ENCODE measurements around the gene LTK. TPM values are rescaled to one million over a fixed set of nuclear protein-coding genes. Genes with fewer than 3 reads are reported as not detected.

LTK gene
- total RNA-seq, 5 donors from 2014 or later (not counting 1 experiment from before 2014, with no cell fraction given) = 2.0 to 14.3 (median 6.8) TPM

DNA sequence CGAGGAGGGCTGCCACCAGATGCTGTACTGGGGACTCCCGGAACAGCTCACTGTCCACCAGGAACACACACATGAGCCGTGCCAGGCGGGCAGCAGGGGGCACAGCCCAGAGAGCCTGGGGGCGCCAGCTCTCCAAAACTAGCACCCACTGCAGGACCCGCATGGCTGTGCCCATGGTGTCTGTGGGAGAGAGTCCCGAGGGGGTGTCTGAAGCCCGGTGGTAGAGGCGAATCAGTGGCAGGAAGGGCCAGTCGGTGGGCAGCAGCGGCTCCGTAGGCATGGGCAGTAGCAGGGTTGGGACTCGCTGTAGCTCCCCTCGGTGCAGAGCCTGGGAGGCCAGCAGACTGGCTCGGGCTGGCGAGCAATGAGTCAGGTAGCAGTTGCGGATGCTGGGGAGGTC lies 7.0 kb upstream of the LTK start:
- Mint-ChIP-seq H3K4me3 (no peak overlapping the region), H3K27me3 (no peaks in the 10 kb centered on the region), H3K9me3 (no peaks in the 10 kb centered on the region), H3K36me3 (peaks cover 11% of the 10 kb centered on the region), H3K27ac (no peak overlapping the region), H3K4me1 (no peaks in the 10 kb centered on the region)
- 99% methylated on average over 13 of the region's 17 CpGs for WGBS (ENCODE audit: insufficient coverage)
- Histone ChIP-seq H3K4me3 (ENCODE audit: control insufficient read depth in 1 of 2, extremely low read depth in 1 of 2, low read length in 1 of 2) (no peak overlapping the region), H3K36me3 (ENCODE audit: control insufficient read depth in 2 of 2, extremely low read depth in 1 of 2, insufficient read depth in 1 of 2, low read length in 1 of 2) (peaks cover 5 to 10% of the 10 kb centered on the region in 2 donors), H3K4me1 (ENCODE audit: control insufficient read depth in 1 of 2, extremely low read depth in 1 of 2, insufficient read depth in 2 of 2, low read length in 2 of 2) (no peaks in the 10 kb centered on the region), H3K27me3 (replicated peaks in 1 of 2; ENCODE audit: control insufficient read depth in 2 of 2, extremely low read depth in 1 of 2, insufficient read depth in 2 of 2, low read length in 1 of 2) (no peaks in the 10 kb centered on the region), H3K9me3 (no peaks in the 10 kb centered on the region), H3K27ac (ENCODE audit: low read length) (no peak overlapping the region)
- DNase-seq = no peak
- POLR2A ChIA-PET = no interaction called here
- ATAC-seq (replicated peaks in 1 of 4) = no peak
- CTCF ChIA-PET = interaction anchor here in 1 of 2 donors (0.6 kb wide), 1 partner anchor 256 kb away, joined by 3 read pairs; no protein-coding TSS in a partner anchor

DNA sequence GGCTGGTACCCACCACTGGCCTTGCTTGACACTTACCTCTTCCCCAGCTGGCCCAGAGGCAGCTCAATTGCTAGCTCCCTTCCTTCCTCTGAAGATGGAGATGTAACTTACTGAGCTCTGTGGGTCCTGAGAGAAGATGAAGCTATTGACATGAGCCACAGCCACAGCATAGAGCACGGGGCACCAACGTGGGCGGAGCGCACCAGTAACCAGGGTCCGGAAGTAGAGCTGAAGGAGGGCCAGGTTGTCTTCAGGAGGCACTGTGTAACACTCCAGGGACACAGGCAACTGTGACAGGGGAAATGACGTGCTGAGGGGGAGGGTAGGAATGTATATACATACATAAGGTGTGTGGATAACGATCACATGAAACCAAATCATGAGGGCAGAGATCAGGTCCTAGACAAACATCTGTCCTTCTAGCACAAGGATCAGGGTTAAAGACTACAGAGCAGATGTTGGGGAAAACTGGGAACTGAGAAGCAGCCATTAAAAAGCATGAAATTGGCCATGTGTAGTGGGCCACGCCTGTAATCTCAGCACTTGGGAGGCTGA lies 4.3 kb upstream of the LTK start:
- no peak for DNase-seq
- no peaks in the 10 kb centered on the region for H3K9me3 ChIP-seq
- no peak overlapping the region for H3K4me3 ChIP-seq (ENCODE audit: control insufficient read depth in 1 of 2, extremely low read depth in 1 of 2, low read length in 1 of 2)
- Mint-ChIP-seq H3K36me3 (peaks cover 8% of the 10 kb centered on the region), H3K9me3 (no peaks in the 10 kb centered on the region), H3K27ac (no peak overlapping the region), H3K4me3 (no peak overlapping the region), H3K27me3 (peaks cover under 1 to 6% of the 10 kb centered on the region in 2 donors), H3K4me1 (peaks cover 13 to 21% (median 14%) of the 10 kb centered on the region in 3 donors)
- H3K27me3 ChIP-seq (replicated peaks in 1 of 2; ENCODE audit: control insufficient read depth in 2 of 2, extremely low read depth in 1 of 2, insufficient read depth in 2 of 2, low read length in 1 of 2) = peaks cover 0 to 11% of the 10 kb centered on the region in 2 experiments
- ChIA-PET POLR2A (no interaction called here), CTCF (no interaction called here)
- ATAC-seq (replicated peaks in 1 of 4) = no peak
- WGBS (ENCODE audit: insufficient coverage) = 92% methylated on average over 7 of the region's 8 CpGs
- H3K27ac ChIP-seq (ENCODE audit: low read length) = no peak overlapping the region
- peaks cover 6 to 16% of the 10 kb centered on the region in 2 experiments for H3K4me1 ChIP-seq (ENCODE audit: control insufficient read depth in 1 of 2, extremely low read depth in 1 of 2, insufficient read depth in 2 of 2, low read length in 2 of 2)
- H3K36me3 ChIP-seq (ENCODE audit: control insufficient read depth in 2 of 2, extremely low read depth in 1 of 2, insufficient read depth in 1 of 2, low read length in 1 of 2) = peaks cover 3 to 6% of the 10 kb centered on the region in 2 donors

DNA sequence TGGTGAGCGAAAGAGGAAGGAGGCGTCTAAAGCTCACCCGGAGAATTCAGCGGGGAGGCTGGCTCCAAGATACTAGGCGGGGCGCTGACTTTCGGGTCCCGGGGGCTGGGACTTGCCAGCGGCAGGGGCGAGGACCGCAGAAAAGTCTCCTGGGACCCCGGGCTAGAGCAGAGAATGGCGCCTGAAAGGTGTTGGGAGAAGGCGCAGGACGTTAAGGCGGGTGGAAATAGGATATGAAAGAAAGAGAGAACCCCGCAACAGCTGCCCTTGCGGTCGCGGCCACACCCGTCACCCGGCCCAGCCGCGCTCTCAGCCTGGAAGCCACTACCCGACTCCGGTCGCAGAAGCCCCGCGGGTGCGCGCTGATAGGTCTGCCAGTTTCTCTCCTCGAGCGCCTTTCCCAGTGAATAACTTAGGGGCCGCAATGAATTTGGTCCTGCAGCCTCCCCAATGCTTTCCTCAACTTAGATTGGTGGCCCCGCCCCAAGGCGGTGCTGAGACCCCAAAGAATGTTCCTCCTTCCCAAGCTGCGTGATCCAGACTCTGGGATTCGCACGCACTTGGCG lies 604 bp downstream of the LTK start:
- ChIA-PET POLR2A (interaction anchor here in 1 of 2 donors (0.6 kb wide), 1 partner anchor 691 kb away, joined by 3 read pairs; no protein-coding TSS in a partner anchor), CTCF (no interaction called here)
- Histone ChIP-seq H3K4me3 (ENCODE audit: control insufficient read depth in 1 of 2, extremely low read depth in 1 of 2, low read length in 1 of 2) (peak overlapping the region; percentile 51 to 75), H3K27ac (ENCODE audit: low read length) (peak overlapping the region; percentile 10), H3K9me3 (no peaks in the 10 kb centered on the region), H3K27me3 (replicated peaks in 1 of 2; ENCODE audit: control insufficient read depth in 2 of 2, extremely low read depth in 1 of 2, insufficient read depth in 2 of 2, low read length in 1 of 2) (peaks cover 5 to 44% of the 10 kb centered on the region in 2 experiments), H3K36me3 (ENCODE audit: control insufficient read depth in 2 of 2, extremely low read depth in 1 of 2, insufficient read depth in 1 of 2, low read length in 1 of 2) (no peaks in the 10 kb centered on the region), H3K4me1 (ENCODE audit: control insufficient read depth in 1 of 2, extremely low read depth in 1 of 2, insufficient read depth in 2 of 2, low read length in 2 of 2) (peaks cover 11 to 34% of the 10 kb centered on the region in 2 experiments)
- peak; percentile 39 to 55 (median 52) for ATAC-seq (replicated peaks in 1 of 4)
- H3K27me3 Mint-ChIP-seq = peaks cover 14 to 26% of the 10 kb centered on the region in 2 donors
- WGBS (ENCODE audit: insufficient coverage) = 3% methylated on average over 40 of the region's 40 CpGs
- peak in 13 of 35 experiments; percentile 14 to 52 (median 27) for DNase-seq
- H3K36me3 Mint-ChIP-seq = peaks cover 3% of the 10 kb centered on the region
- peak overlapping the region in 1 of 2 donors; percentile 34 for H3K27ac Mint-ChIP-seq
- H3K9me3 Mint-ChIP-seq = no peaks in the 10 kb centered on the region
- H3K4me3 Mint-ChIP-seq = peak overlapping the region; percentile 72 to 80 (median 76)
- H3K4me1 Mint-ChIP-seq = peaks cover 24 to 34% (median 24%) of the 10 kb centered on the region in 3 donors

DNA sequence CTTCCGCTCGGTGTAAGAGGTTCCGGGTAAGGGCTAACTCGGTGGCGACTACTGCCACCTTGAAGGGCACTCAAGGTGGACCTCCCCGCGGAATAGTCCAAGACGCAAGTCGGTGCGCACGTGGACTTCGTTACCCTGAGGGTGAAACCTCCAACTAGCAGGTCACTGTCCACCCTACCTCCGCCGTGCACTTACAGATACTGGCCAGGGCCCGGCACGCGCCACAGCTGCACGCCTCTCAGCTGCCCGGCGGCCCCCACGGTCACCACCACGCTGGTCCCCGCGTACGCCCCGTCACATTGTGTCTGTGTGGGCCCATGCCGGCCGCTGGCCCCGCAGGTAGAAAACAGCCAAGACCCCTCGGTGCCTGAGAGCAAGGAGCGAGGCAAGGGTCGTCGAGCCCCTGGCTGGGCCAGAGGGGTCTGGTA lies 1.1 kb downstream of the LTK start:
- Mint-ChIP-seq H3K36me3 (peaks cover 3% of the 10 kb centered on the region), H3K27ac (peak overlapping the region in 1 of 2 donors; percentile 27), H3K9me3 (no peaks in the 10 kb centered on the region), H3K4me1 (peaks cover 24 to 34% (median 24%) of the 10 kb centered on the region in 3 donors), H3K27me3 (peaks cover 14 to 26% of the 10 kb centered on the region in 2 donors), H3K4me3 (peak overlapping the region; percentile 72 to 80 (median 76))
- POLR2A ChIA-PET = no interaction called here
- 14% methylated on average over 33 of the region's 33 CpGs for WGBS (ENCODE audit: insufficient coverage)
- CTCF ChIA-PET = no interaction called here
- no peak overlapping the region for H3K27ac ChIP-seq (ENCODE audit: low read length)
- peaks cover 5 to 44% of the 10 kb centered on the region in 2 experiments for H3K27me3 ChIP-seq (replicated peaks in 1 of 2; ENCODE audit: control insufficient read depth in 2 of 2, extremely low read depth in 1 of 2, insufficient read depth in 2 of 2, low read length in 1 of 2)
- H3K4me3 ChIP-seq (ENCODE audit: control insufficient read depth in 1 of 2, extremely low read depth in 1 of 2, low read length in 1 of 2) = peak overlapping the region; percentile 51 to 75
- ATAC-seq (replicated peaks in 1 of 4) (peak in 1 of 4 experiments; percentile 10), DNase-seq (no peak)
- no peaks in the 10 kb centered on the region for H3K36me3 ChIP-seq (ENCODE audit: control insufficient read depth in 2 of 2, extremely low read depth in 1 of 2, insufficient read depth in 1 of 2, low read length in 1 of 2)
- no peaks in the 10 kb centered on the region for H3K9me3 ChIP-seq
- peaks cover 11 to 34% of the 10 kb centered on the region in 2 experiments for H3K4me1 ChIP-seq (ENCODE audit: control insufficient read depth in 1 of 2, extremely low read depth in 1 of 2, insufficient read depth in 2 of 2, low read length in 2 of 2)

DNA sequence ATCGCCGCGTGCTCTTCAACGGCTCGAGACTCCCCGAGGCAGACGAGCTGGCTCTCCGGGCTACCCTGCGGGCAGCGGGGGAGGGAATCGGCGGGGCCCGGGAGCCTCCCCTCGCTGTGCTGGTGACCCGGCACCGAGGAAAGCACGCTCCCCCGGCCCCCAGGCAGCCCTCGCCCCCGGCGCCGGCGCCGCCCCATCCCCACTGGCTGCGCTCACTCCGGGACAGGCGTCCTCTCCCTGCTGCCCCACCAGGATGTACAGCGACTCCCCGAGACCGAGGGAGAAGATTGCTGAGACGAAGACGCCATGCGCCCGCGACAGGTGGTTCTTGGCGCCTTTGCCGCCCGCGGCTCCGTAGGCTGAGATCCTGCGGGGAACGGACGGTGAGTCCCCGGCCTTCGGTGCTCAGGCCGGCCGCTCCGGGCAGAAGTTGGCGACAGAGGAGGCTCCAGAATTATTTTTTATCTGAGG lies 1.7 kb downstream of the LTK start:
- peak; percentile 43 to 58 (median 50) for ATAC-seq (replicated peaks in 1 of 4)
- WGBS (ENCODE audit: insufficient coverage) = 4% methylated on average over 44 of the region's 49 CpGs

DNA sequence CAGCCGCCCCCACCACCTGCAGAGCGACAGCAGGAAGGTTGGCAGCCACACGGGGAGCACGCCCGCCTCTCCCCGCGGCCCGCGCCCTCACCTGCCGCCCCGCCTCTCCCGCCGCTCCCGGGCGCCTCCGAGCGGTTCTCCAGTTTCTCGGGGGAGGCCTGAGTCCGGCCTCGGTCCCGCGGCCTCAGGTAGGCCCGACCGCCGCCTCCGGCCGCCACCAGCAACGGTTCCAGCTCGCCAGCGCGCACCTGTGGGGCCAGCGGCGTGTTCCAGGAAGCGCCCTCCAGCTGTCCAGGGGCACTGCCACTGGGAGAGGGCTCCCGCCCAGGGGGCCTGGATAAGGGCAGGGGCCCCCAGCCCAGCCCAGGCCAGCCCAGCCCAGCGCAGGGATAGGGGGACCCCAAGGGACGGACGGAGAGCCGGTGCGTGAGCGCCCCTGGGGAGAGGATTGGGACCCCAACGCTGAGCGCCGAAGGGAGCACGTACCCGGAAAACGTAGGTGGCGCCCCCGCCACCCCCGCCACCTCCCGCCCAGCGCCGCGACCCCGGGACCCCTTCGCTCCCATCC lies 2.2 kb downstream of the LTK start:
- ChIA-PET POLR2A (no interaction called here), CTCF (no interaction called here)
- H3K4me1 Mint-ChIP-seq = peaks cover 24 to 34% (median 24%) of the 10 kb centered on the region in 3 donors
- Histone ChIP-seq H3K4me1 (ENCODE audit: control insufficient read depth in 1 of 2, extremely low read depth in 1 of 2, insufficient read depth in 2 of 2, low read length in 2 of 2) (peaks cover 11 to 34% of the 10 kb centered on the region in 2 experiments), H3K4me3 (ENCODE audit: control insufficient read depth in 1 of 2, extremely low read depth in 1 of 2, low read length in 1 of 2) (peak overlapping the region; percentile 51 to 75), H3K27ac (ENCODE audit: low read length) (no peak overlapping the region), H3K36me3 (ENCODE audit: control insufficient read depth in 2 of 2, extremely low read depth in 1 of 2, insufficient read depth in 1 of 2, low read length in 1 of 2) (no peaks in the 10 kb centered on the region), H3K27me3 (replicated peaks in 1 of 2; ENCODE audit: control insufficient read depth in 2 of 2, extremely low read depth in 1 of 2, insufficient read depth in 2 of 2, low read length in 1 of 2) (peaks cover 5 to 44% of the 10 kb centered on the region in 2 experiments), H3K9me3 (no peaks in the 10 kb centered on the region)
- no peaks in the 10 kb centered on the region for H3K36me3 Mint-ChIP-seq
- no peak overlapping the region for H3K27ac Mint-ChIP-seq
- DNase-seq = no peak
- H3K9me3 Mint-ChIP-seq = no peaks in the 10 kb centered on the region
- 15% methylated on average over 49 of the region's 56 CpGs for WGBS (ENCODE audit: insufficient coverage)
- ATAC-seq (replicated peaks in 1 of 4) = peak in 1 of 4 experiments; percentile 9
- H3K27me3 Mint-ChIP-seq = peaks cover 14 to 26% of the 10 kb centered on the region in 2 donors
- peak overlapping the region in 1 of 3 donors; percentile 80 for H3K4me3 Mint-ChIP-seq

More for the DNA sequence above, 1.7 kb downstream of the LTK start:
- Mint-ChIP-seq H3K4me1 (peaks cover 24 to 34% (median 24%) of the 10 kb centered on the region in 3 donors), H3K9me3 (no peaks in the 10 kb centered on the region), H3K27ac (peak overlapping the region in 1 of 2 donors; percentile 31), H3K4me3 (peak overlapping the region; percentile 72 to 80 (median 76)), H3K27me3 (peaks cover 14 to 26% of the 10 kb centered on the region in 2 donors), H3K36me3 (peaks cover 2% of the 10 kb centered on the region)
- no peak overlapping the region for H3K27ac ChIP-seq (ENCODE audit: low read length)
- CTCF ChIA-PET = no interaction called here
- POLR2A ChIA-PET = no interaction called here
- peaks cover 11 to 34% of the 10 kb centered on the region in 2 experiments for H3K4me1 ChIP-seq (ENCODE audit: control insufficient read depth in 1 of 2, extremely low read depth in 1 of 2, insufficient read depth in 2 of 2, low read length in 2 of 2)
- peaks cover 5 to 44% of the 10 kb centered on the region in 2 experiments for H3K27me3 ChIP-seq (replicated peaks in 1 of 2; ENCODE audit: control insufficient read depth in 2 of 2, extremely low read depth in 1 of 2, insufficient read depth in 2 of 2, low read length in 1 of 2)
- H3K9me3 ChIP-seq = no peaks in the 10 kb centered on the region
- DNase-seq = peak in 7 of 35 experiments; percentile 17 to 40 (median 25)
- peak overlapping the region; percentile 51 to 75 for H3K4me3 ChIP-seq (ENCODE audit: control insufficient read depth in 1 of 2, extremely low read depth in 1 of 2, low read length in 1 of 2)
- no peaks in the 10 kb centered on the region for H3K36me3 ChIP-seq (ENCODE audit: control insufficient read depth in 2 of 2, extremely low read depth in 1 of 2, insufficient read depth in 1 of 2, low read length in 1 of 2)
